Fibroblast of mammary gland (primary cell): Measurements from ENCODE around the gene MUC5AC.

Source experiments
- DNase-seq: peaks from one replicate; pipeline ENCODE4 v3.0.0-alpha.2; 2010; ENCODE audit warnings: low read depth
- H3K4me3 ChIP-seq: 2 replicates; pipeline ENCODE4 v1.5.1; 2011; ENCODE audit warnings: low read depth, mild to moderate bottlenecking, low read length, moderate library complexity; ENCODE audit not compliant: control insufficient read depth
- TF ChIP-seq, protein P1 (sequence below): conservative IDR thresholded peaks from 2 replicates; pipeline ENCODE4 v1.5.1; 2011; ENCODE audit warnings: low read depth, low read length, inconsistent platforms; ENCODE audit not compliant: control insufficient read depth, insufficient read depth

The MUC5AC gene

DNA sequence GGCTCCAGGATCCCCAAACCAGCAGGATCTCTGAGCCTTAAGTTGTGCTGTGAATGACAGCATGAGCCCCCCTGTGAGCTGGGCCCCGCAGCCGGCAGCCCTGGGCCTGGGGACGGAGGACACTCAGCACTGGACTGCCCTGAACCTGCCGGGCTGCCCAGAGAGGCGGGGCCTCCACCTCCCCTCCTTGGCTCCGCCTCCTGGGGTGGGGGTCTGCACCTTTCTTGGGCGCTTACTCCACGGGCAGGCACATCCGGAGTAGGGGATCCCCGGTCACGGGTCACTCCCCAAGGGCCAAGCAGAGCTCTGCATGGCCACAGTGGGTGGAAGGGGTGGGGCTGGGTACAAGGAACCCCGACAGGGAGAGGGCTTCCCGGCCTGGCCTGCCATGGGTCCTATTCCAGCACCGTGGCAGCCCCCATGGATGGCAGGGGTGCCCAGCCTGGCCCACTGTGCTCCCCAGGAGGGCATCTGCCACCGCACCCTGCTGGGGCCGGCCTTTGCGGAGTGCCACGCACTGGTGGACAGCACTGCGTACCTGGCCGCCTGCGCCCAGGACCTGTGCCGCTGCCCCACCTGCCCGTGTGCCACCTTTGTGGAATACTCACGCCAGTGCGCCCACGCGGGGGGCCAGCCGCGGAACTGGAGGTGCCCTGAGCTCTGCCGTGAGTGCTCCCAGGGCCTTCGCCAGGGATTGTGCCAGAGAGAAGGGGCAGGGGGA lies 70.5 kb downstream of the MUC5AC start:
- H3K4me3 ChIP-seq, result no peak overlapping the region
- no peak for DNase-seq
- TF ChIP-seq, protein P1, sequence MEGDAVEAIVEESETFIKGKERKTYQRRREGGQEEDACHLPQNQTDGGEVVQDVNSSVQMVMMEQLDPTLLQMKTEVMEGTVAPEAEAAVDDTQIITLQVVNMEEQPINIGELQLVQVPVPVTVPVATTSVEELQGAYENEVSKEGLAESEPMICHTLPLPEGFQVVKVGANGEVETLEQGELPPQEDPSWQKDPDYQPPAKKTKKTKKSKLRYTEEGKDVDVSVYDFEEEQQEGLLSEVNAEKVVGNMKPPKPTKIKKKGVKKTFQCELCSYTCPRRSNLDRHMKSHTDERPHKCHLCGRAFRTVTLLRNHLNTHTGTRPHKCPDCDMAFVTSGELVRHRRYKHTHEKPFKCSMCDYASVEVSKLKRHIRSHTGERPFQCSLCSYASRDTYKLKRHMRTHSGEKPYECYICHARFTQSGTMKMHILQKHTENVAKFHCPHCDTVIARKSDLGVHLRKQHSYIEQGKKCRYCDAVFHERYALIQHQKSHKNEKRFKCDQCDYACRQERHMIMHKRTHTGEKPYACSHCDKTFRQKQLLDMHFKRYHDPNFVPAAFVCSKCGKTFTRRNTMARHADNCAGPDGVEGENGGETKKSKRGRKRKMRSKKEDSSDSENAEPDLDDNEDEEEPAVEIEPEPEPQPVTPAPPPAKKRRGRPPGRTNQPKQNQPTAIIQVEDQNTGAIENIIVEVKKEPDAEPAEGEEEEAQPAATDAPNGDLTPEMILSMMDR, result no peak

DNA sequence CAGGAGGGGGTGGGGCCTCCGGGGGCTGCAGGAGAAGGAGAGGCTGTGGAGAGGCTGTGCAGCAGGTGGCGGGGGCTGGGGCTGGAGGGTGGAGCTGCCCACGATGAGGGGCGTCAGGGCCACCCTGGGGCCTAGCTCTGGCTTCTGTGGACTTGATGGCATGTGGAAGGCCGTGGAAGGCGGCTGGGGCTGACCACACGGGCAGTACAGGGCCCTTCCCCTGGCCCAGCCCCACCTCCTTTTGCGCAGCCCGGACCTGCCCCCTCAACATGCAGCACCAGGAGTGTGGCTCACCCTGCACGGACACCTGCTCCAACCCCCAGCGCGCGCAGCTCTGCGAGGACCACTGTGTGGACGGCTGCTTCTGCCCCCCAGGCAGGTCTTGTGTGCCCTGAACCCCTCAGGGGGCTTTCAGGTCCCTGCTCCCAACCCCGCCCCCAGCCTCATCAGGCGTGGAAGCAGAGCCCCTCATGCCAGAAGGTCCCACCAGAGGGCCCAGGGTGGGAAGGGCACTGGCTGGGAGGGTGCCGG lies 71.2 kb downstream of the MUC5AC start:
- TF ChIP-seq, protein P1, result no peak
- no peak for DNase-seq
- H3K4me3 ChIP-seq, result no peak overlapping the region

DNA sequence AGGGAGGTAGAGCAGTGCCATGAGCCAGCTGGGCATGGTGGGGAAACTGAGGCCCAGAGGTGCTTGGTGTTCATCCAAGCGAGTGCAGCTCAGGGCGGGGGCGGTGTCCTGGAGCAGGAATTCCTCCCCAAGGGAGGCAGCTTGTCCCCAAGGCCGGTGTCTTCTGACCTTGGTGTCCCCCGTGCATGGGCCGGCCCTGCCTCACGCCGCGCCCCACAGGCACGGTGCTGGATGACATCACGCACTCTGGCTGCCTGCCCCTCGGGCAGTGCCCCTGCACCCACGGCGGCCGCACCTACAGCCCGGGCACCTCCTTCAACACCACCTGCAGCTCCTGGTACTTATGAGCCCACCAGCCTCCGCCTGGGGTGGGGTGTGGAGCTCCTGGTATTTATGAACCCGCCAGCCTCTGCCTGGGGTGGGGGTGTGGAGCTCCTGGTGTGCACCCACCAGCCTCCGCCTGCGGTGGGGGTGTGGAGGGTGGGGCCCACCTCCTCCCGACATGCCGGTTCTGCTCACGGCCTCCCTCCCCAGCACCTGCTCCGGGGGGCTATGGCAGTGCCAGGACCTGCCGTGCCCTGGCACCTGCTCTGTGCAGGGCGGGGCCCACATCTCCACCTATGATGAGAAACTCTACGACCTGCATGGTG lies 71.8 kb downstream of the MUC5AC start:
- H3K4me3 ChIP-seq, result no peak overlapping the region
- no peak for DNase-seq
- TF ChIP-seq, protein P1, result no peak

DNA sequence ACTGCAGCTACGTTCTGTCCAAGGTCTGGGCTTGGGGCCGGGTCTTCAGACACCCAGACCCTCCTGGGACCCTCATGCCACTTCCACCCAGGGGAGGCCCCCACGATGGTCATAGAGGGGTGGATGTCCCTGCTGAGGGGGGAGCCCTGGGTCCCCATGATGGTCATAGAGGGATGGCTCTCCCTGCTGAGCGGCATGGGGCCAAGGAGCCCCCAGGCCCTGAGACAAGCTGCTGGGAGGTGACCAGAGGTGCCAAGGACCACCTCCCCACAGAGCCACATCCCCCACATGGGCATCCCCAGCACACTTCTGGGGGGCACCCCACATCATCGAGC lies 72.3 kb downstream of the MUC5AC start:
- no peak overlapping the region for H3K4me3 ChIP-seq
- TF ChIP-seq, protein P1, result no peak
- no peak for DNase-seq

DNA sequence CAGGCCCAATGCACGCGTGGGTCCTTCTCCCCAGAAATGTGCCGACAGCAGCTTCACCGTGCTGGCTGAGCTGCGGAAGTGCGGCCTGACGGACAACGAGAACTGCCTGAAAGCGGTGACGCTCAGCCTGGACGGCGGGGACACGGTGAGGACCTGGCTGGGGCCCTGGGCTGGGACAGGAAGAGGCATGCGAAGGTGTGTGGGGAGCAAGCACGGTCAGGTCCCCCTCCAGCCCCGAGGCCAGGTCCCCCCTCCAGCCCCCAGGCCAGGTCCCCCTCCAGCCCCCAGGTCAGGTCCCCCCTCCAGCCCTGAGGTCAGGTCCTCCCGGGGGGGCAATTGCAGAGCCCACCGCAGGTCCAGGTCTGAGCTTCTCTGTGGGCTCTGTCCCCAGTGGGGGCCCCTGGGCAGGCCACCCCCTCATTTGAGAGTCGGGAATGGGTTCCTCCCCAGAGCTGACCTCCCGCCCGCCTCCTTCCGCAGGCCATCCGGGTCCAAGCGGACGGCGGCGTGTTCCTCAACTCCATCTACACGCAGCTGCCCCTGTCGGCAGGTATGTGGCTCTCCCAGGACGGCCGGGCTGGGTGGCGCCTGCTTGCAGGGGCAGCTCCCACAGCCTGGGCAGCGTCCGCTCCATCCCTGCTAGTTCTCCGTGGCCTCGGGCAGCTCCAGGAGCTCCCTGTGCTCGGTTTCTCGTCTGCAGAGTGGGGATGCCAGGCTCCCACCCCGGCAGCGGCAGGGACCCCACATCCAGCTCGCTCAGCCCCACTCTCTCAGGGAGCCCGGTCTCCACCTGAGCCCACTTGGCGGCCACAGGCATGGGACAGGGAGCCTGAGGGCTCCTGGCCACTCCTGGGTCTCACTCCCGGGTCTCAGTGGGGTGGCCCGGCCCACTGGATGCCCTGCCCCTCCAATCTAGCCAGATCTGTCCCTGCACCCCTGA lies 73.0 kb downstream of the MUC5AC start:
- TF ChIP-seq, protein P1, result no peak
- DNase-seq, result no peak
- H3K4me3 ChIP-seq, result no peak overlapping the region

DNA sequence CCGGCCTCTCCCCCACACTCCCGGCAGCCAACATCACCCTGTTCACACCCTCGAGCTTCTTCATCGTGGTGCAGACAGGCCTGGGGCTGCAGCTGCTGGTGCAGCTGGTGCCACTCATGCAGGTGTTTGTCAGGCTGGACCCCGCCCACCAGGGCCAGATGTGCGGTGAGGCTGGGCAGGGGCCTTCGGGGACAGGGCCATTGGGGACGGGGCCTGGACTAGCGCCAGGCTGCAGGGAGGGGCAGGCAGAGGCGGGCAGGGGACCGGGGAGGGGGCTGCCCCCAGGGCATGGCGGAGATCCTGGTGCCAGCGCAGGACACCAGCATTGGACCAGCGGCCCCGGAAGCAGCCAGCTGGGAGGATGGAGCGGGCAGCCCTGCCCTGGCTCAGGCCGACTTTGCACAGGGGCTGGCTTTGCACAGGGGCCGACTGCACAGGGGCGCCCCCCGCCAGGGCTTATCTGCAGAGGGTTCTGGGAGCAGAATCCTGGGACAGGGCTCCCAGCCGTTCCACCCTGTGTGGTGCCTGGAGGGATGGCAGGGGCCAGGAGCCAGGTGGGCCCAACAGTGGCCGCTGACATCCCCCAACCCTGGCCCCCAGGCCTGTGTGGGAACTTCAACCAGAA lies 73.8 kb downstream of the MUC5AC start:
- H3K4me3 ChIP-seq, result no peak overlapping the region
- TF ChIP-seq, protein P1, result no peak
- no peak for DNase-seq
